Stimulated activated CD4-positive, alpha-beta T cell treated with anti-CD3 and anti-CD28 coated beads, Interleukin-12 subunit alpha, Interleukin-12 subunit beta, amount 100 ng/mL, for 48 hours (primary cell): ENCODE measurements around the gene RNF181.
"Not testable (repeated sequence)": the region's sequence is repeated elsewhere in the genome, so short reads cannot be mapped to it uniquely, and the experiment has no call there.

Source experiments
- DNase-seq, 3 donors: peaks; one replicate each; pipeline ENCODE4 v3.0.0-alpha.2; 2020; ENCODE audit warnings: low read depth in 2 of 3, low spot score in 1 of 3

The RNF181 gene

DNA sequence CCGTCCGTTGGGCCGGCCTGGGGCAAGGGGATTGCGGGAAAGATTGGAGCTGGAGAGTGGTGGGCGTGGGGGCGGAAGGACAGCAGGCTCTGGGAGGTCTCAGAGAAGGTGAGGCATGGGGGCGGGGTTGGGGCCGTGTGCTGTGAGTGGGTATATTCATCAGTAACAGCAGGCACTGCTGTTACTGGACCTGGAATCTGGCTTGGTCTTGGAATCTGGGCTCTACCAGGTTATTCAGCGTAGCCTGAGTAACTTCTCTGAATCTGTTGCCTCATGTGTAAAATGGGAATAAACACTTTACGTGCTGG is 435 bp downstream of the RNF181 start:
- DNase-seq: no peak

DNA sequence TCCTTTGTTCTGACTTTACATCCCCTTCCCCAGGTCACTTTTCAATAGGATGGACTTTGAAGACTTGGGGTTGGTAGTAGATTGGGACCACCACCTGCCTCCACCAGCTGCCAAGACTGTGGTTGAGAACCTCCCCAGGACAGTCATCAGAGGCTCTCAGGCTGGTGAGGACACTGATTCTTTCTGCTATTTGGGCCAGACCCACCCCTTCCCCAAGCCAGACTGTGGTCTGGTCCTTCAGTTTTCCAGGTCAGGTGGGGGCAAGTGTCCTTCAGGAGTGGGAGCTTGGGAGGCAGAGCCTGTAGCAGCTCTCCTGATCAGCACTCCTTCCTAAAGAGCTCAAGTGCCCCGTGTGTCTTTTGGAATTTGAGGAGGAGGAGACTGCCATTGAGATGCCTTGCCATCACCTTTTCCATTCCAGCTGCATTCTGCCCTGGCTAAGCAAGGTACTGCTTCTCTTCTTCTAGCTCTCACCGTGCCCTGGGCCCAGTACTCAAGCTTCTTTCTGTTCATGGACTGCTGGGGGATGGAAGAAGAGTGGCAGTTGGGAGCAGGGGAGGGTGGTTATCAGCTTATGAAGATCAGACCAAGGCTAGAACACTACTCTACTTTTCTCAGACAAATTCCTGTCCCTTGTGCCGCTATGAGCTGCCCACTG is 1.1 kb downstream of the RNF181 start:
- DNase-seq: no peak

DNA sequence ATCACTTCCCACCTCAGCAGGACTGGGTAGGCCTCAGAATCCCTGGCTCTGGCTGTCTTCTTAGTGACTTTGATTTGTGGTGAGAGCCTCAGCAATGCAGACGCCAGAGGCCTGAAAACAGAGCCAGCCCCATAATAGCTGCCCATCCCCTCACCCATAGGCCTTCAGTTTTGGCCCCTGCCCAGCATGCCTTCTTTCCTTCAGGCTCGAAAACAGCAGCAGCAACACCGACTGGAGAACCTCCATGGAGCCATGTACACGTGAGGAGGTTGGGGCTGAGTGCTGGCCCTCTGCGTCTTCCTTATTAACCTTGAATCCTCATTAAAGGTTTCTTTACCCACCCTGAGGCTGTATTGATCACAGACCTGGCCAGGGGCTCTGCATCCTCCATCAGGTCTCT is 1.7 kb downstream of the RNF181 start:
- no peak for DNase-seq

DNA sequence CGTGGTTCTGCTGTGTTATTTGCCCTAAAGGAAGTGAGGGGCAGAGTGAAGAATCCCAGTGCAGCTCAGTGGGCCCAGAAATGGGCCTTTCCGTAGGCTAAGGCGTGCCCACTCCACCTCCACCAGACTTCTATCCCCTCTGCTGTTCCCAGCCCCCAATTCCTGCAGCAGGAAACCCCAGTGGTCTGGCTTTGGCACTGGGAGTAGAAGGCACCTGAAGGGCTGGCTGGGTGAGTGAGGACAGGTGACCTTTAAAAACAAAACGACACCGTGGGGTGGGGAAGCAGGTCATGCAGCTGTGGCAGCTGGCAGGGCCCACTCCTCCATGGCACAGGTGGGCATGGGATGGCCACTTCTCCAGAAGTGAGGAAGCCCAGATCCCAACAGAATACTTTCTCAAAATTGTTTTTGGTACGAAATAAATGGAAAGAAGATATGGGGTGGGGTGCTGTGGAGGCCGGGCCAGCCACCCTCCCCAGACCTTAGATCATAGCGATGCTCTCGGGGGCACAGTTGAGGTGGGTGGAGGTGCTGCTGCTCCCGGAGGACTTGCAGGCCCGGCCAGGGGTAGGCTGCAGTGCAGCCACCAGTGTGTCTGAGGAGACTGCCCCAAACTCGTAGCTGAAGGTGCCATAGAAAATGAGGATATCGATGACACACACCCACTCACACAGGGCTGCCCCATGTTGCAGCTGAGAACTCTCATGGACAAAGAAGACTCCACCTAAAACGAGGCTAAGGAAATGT is 3.2 kb downstream of the RNF181 start:
- no peak for DNase-seq

DNA sequence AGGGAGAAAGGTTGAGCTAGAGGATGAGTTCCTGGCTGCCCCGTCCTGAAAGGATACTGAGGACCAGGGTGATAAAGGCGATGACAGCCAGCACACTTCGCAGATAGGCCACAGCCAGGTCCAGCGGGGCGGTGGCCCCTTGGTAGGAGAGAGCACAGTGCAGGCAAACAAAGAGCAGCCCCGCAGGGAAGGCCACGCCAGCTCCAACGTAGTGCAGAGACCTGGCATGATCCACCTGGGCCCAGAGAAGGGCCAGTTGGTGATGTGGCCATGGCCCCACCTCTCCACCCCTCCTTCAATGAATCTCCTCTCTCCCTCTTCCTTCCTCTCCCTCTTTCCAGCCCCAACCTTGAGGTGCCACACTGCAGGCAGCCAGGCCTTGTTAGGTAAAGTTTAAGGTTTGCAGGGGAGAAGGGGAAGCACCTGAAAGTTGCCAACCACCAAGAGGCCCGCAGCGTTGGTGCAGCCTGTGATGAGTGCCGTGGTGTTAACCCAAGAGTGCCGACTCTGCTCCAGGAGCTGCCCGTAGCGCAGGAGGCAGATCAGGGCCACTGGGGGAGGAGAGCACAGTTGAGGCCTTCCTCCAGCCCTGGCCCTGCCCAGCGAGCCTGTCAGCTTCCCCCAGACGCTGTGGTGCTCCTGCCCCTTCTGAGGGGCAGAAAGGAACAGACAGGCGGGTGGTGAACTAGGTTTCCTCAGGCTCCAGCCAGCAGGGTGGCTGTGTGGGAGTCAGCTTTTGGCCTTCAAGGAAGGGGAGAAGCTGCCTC is 4.1 kb downstream of the RNF181 start:
- DNase-seq: no peak

DNA sequence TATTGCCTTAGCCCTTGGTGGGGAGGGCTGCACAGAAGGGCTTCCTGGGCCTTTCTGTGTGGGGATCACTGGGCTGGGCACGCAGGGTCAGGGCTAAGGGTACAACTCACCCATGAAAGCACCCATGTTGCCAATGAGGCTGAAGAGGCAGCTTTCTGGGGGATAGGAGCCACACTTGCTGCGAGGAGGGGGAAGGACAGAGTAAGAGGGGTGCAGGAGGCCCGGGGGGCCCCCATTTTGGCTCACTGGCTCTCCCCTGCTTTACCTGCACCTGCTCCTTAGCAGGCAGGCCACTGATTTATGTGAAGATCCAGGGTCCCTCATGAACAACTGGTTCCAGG is 4.7 kb downstream of the RNF181 start:
- no peak for DNase-seq

DNA sequence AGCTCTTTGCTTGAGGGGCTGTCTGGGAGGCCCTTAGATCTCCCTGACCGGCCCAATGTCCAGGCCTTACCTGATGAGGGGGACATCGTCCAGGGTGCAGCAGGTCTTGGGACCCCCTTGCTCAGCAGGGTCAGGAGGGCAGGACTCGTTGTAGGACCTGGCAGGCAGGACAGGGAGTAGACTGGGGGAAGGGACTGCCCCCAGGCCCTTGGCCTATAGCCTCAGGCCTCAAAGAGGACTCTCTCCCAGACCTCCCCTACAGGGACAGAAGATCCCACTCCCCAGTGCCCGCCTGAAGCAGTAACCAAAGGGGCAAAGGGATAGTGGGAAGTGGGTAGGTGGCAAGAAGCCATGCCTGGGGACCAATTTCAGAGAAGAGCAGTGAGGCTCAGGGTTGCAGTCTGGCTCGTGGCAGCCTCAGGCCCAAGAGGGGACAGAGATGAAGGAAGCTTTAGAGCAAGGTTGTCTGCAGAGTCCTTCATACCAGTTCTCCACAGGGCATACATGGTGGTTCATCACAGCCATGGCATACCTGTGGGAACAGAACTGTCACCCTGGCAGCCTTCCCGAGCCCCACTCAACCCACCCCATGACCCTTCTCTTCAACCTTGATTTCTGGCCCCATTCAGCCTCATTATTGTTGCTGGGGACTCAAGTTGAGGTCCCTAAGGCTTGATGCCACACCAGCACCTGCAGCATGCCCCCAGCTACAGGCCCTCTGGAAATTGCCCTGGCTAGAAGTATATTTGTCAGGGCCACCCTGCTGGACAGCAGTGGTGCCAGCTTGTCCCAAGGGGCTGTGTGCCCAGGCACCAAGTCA is 5.6 kb downstream of the RNF181 start:
- DNase-seq: no peak

DNA sequence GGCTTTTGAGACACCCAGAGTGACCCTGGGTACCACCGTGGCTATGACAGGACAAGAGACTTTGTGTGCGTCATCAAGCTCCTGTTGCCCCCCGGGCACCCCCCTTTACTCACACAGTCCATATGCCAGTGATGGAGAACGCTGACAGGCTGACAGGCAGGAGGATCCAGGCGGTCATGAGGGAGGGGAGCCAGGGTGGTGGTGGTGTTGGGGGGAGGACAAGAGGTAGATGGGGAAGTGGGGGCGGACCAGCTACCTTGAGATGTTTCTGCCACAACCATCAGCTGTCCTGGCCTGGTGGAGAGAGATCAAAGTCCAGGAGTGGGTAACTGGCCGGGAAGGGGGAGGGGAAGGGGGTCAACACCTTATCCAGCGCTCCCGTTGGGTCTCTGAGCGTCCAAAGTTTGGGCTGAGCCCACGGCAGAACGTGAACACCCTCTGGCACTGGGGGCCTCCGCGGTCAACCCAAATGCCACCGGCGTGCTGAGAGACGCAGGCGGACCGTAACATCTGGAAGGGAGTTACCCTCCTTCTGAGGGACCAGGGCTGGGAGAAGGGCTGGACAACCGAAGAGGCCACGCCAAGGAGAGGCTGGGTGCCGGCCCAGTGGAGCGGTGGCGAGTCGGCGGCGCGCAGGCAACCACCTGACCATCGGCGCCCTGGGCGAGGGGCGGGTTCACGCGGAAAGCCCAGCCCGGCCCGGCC is 6.4 kb downstream of the RNF181 start:
- no peak for DNase-seq

DNA sequence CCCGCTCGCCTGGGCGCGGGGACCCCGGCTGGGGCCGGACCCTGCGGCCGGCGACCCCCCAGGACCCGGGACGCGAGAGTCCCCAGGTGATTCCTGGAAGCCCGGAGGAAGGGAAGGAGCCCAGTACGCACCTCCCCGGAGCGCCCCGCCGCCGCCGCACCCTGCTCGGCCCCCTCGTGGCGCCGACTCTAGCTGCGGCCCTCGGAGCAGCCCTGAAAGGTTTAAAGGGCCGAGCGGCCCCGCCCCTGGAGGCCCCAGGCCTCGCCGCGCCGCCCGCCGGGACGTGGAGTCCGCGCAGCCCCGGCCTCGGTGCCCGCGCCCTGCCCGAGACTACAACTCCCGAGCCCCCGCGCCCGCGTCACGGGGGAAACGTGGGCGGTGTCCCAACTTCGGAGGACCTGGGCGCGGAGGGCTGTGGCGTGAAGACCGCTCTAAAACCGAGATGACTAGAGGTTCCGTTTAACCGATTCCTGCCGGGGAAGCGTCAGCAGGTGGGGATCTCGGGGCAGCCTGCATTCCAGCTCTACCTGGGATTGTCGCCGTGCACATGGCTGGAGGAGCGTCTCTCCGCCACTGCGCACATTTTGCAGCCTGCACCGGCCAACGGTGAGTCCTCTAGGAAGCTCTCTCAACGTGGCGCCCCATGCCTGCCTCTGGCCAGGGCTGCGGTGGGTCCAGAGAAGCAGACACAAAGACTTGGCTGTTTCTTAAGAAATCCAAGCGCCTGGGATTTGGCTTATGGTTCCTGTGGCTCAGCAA is 7.1 kb downstream of the RNF181 start, which contains the start of gene TMEM150A:
Gene TMEM150A (minus strand): TSS at position 223 of the 759 bp plus-strand sequence. CDS start 750 bp downstream, outside the sequence.
- DNase-seq: peak; percentile 75 to 80 (median 77)

DNA sequence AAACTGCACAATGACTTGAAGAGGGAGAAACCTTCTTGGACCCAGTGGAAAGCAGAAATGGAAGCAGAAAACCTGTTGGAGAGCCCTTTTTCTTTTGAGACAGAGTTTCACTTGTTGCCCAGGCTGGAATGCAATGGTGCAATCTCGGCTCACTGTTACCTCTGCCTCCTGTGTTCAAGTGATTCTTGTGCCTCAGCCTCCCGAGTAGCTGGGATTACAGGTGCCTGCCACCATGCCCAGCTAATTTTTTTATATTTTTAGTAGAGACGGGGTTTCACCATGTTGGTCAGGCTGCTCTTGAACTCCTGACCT is 8.5 kb downstream of the RNF181 start:
- not testable (repeated sequence) for DNase-seq

DNA sequence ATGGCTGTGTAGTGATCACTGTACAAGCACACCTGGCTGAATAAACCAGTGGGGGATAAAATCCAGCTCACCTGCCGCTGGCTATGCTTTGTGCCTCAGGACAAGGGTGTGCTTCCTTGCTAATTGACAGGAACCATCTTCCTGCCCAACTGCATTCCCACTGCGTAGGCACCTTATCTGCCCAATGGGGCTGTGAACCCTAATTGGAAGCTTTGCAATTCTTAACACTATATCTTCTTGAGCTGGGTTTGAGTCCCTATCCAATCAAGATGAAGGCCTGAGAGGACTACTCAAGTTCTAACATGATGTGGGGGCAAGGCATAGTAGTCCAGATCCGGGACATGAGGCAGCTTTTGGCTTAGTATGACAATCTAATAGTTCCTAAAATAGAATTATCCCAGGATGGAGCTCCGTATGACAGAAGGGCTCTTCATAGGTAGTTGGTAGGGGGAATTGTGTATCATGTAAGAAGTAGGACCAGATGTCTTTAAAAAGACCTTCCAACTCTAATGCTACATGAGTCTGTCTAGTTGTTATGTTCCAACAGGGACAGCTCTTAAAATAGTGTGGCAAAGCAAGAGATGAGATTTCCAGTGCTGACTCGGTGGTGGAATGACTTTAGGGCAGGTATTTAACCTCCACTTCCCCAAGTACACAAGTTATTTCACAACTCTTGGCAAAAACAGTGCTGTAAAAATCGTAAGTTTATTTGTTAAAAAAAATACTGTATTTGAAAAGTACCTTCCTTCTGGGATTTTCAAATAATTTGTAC is 9.2 kb downstream of the RNF181 start:
- no peak for DNase-seq

DNA sequence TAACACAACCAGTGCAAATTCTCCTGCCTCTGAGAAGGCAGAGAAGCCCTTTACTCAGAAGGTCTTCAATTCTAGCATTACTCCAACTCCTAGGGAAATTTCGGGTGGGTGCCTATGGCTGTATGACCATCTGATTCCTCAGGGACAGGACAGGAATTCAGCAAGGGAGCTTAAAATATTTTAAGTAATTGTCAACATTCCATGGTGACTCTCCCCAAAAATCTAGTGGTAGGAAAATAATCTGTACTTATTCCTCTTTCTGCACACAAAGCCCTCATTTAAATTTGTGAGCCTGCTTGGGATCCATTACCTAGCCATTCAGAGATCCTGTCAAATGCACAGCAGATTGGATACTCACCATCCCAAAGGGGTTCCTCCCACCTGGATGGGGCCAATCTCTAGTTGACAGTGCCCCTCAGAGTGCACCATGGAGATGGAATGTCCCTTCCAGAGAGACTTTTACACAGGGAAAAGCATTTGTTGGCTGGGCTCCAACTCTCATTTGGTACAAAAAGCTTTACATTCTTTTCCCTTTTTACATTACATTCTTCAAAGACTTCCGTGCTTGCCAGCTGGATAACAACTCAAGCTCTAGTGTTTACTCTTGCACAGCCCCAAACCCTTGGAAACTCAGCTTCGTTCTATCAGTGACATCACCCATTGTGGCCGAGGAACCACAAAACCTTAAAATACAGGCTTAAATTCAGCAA is 10.0 kb downstream of the RNF181 start:
- DNase-seq: no peak

DNA sequence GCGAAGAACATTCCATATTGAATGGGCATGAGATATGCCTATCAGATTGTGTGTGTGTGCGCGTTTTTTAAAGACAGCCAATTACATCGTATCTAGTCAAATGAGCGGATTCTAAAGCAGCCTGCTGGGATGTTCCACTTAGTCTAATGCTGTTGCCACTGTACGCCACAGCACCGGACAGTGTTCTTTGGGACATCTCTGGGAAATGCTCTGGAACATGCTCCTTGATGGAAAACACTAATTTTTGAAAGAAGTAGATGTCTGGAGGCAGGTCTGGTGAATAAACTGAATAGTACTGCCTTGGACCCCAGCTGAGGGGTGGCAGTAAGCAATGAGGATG is 10.5 kb downstream of the RNF181 start:
- DNase-seq: no peak

DNA sequence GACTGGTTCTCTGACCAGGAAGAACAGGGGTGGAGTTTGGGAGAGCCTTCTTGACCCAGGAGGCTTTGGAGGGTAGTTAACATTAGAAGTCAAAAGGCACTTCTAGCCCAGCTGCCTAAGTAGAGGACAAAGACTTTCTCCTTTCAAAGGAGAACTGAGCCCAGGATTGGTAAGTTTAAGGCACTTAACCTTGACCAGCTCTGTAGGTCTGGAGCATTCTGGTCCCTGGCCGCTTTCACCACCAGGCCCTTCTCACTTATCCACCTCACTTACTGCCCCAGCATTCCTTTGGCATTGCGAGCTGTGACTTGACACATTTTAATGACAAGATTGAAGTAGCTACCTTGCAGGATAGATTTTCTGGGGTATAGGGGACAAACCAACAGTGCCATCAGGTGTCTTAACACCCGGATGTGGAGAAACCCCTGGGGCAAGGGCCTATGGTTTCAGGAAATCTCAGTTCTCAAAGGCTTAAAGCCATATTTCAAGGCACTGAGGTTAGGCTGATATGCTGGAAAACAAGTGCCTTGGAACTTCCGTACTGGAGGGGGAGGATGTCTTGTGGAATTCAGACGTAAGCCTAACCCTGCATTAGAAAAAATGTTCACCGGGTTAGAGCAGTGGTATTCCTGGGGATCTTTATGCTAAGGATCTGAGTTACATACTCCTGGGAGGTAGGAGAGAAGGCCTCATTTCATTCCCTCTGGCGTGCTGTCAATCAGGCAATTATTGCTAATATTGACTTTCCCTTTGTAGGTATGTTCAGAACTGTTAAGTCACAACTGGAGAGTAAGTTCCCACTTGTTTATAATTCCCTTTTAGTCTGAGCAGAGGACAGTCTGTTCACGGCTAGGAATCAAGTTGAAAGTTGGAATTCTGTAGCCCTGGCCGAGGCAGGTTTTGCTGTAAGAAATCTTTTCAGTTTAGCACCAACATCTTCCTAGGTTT is 12.0 kb downstream of the RNF181 start:
- no peak for DNase-seq

DNA sequence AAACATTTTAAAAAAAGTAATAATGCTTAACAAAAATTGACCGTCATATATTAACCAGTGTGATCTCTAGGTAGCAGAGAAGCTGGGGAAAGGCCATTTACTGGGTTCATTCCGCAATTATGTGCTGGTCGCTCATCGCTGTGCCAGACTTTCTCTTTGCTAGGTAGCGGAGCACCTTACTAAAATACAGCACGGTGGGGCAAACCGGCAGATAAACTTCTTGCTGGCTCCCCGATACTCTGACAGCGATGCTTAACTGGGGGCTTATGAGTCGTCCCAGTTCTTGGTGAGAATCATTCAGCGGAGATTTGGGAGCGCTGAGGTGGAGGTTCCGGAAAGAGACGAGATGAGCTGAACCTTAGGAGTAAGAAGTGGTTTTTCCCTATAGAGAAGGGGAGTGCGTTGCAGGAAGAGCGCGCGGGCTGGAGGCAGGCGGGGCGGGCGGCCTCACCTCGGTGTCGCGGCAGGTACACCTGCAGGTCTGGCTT is 15.7 kb downstream of the RNF181 start:
- no peak for DNase-seq

DNA sequence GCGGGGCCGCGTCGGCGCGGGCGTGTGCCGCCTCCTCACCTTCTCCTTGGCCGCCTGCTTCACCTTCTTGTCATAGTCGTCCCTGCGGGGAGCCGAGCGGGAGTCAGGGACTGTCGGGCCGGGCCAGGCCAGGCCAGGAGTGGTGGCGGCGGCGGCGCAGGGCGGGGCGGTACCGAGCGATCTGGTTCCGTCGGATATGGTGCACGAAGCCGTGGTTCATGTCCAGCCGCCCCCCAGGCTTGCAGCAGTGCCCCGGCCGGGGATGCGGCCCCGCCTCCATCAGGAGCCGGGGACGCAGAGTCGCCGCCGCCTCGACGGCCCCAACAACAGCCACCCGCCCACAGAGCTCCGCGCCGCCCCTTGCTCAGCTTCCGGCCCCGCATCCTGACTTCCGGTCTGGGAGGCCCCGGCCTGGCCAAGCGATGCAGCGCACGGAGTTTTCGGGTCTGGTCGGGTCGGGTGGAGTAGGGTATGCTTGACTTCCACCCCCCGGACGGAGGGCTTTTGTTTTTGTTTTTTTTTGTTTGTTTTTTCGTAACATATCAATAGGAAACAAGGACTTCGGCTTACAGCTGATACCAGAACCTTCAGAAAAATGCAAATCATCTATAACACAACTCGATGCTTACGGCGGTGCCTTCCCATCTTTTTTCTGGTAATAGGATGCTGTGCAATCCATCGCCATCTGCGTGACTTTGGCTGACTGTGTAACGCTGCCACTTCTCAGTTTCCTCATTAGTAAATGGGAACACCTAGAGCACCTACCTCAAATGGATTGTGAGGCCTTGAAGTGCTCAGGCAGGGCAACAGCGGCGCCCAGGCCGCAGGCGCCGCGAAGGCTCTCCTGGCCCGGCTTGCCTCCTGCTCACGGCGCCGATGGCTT is 16.4 kb downstream of the RNF181 start, which contains the start of gene C2orf68:
Gene C2orf68 (minus strand): TSS at position 362 of the 883 bp plus-strand sequence. CDS start 82 bp downstream, at position 280.
- peak; percentile 82 to 90 (median 82) for DNase-seq
